B cell (primary cell): Measurements from ENCODE around the gene STX18. TPM values are rescaled to one million over a fixed set of nuclear protein-coding genes. Genes with fewer than 3 reads are reported as not detected.

Source experiments
- ATAC-seq: fragments of 200-7000 bp; cut with Tn5 transposase; one replicate; pipeline ENCODE4 v1.10.0; 2021; ENCODE audit warnings: low read depth, mild to moderate bottlenecking, moderate number of reproducible peaks, moderate library complexity
- CTCF ChIA-PET: fragments of 350-600 bp; sonication (Branson Sonifier 250); formaldehyde crosslinking; loops from one replicate; lab custom pipeline; 2021; ENCODE audit warnings: antibody characterized with exemption, inconsistent platforms; lab: Charles Lee
- POLR2A ChIA-PET: fragments of 350-600 bp; sonication (Branson Sonifier 250); formaldehyde crosslinking; loops from one replicate; lab custom pipeline; 2021; ENCODE audit warnings: antibody characterized with exemption; lab: Charles Lee
- DNase-seq: peaks from one replicate; pipeline ENCODE4 v3.0.0; 2013
- H2AFZ ChIP-seq: 2 replicates; pipeline ENCODE4 v1.6.1; 2012; ENCODE audit warnings: mild to moderate bottlenecking, low read depth, low read length; ENCODE audit not compliant: insufficient read depth, poor library complexity, severe bottlenecking
- H3K27ac ChIP-seq, 2 donors: 1 replicate in 1 of 2; 2 replicates in 1 of 2; pipeline ENCODE4 v1.5.1; 2012 to 2013; ENCODE audit warnings: low read length in 2 of 2, mild to moderate bottlenecking in 2 of 2, moderate library complexity in 1 of 2
- H3K27me3 ChIP-seq, 4 experiments: fragments of 200-600 bp in 1 of 4; sonication (generic) in 1 of 4; replicated peaks in 1 of 4; 1 replicate in 2 of 4; 2 replicates in 2 of 4; pipeline versions ENCODE4 v1.6.1 to v1.7.0; 2013 to 2016; ENCODE audit warnings: low read length in 3 of 4, mild to moderate bottlenecking in 2 of 4, mixed read lengths in 1 of 4, moderate library complexity in 1 of 4; ENCODE audit not compliant: insufficient read depth in 4 of 4, control insufficient read depth in 3 of 4; ENCODE audit errors: control extremely low read depth in 1 of 4
- H3K36me3 ChIP-seq, 2 experiments: replicated peaks in 1 of 2; 1 replicate in 1 of 2; 2 replicates in 1 of 2; pipeline versions ENCODE4 v1.6.1 to v1.7.1; 2013; ENCODE audit warnings: low read length in 1 of 2; ENCODE audit not compliant: insufficient read depth in 2 of 2, control insufficient read depth in 1 of 2; ENCODE audit errors: control extremely low read depth in 1 of 2, extremely low read depth in 1 of 2
- H3K4me1 ChIP-seq, 2 donors: fragments of 200-600 bp in 1 of 2; sonication (generic) in 1 of 2; 1 replicate in 1 of 2; 2 replicates in 1 of 2; pipeline versions ENCODE4 v1.5.1 to v1.6.1; 2013 to 2017; ENCODE audit warnings: low read length in 2 of 2; ENCODE audit not compliant: control insufficient read depth in 2 of 2, insufficient read depth in 2 of 2
- H3K4me2 ChIP-seq: replicated peaks from 2 replicates; pipeline ENCODE3; 2012; ENCODE audit warnings: mild to moderate bottlenecking, low read depth, low read length; ENCODE audit not compliant: poor library complexity, severe bottlenecking
- H3K4me3 ChIP-seq, 5 experiments: fragments of 200-600 bp in 1 of 5; sonication (generic) in 1 of 5; 1 replicate in 3 of 5; 2 replicates in 2 of 5; pipeline versions ENCODE4 v1.5.1 to v1.7.0; 2011 to 2016; ENCODE audit warnings: low read length in 4 of 5, mild to moderate bottlenecking in 4 of 5, low read depth in 2 of 5, control low read depth in 1 of 5, moderate library complexity in 1 of 5; ENCODE audit not compliant: insufficient read depth in 1 of 5; ENCODE audit errors: control extremely low read depth in 1 of 5, extremely low read depth in 1 of 5
- H3K79me2 ChIP-seq: fragments of 200-600 bp; sonication (generic); one replicate; pipeline ENCODE4 v1.6.0; 2016; ENCODE audit warnings: low read length; ENCODE audit not compliant: control insufficient read depth, insufficient read depth
- H3K9ac ChIP-seq: fragments of 200-600 bp; sonication (generic); 2 replicates; pipeline ENCODE4 v1.6.1; 2017; ENCODE audit warnings: mild to moderate bottlenecking, low read length, moderate library complexity
- H3K9me3 ChIP-seq, 3 donors: one replicate each; pipeline versions ENCODE4 v1.6.1 to v1.7.1; 2013; ENCODE audit warnings: low read length in 2 of 3; ENCODE audit not compliant: control insufficient read depth in 2 of 3, insufficient read depth in 1 of 3; ENCODE audit errors: control extremely low read depth in 1 of 3
- H4K20me1 ChIP-seq: 2 replicates; pipeline ENCODE4 v1.6.0; 2012; ENCODE audit warnings: mild to moderate bottlenecking, low read length; ENCODE audit not compliant: insufficient read depth, control insufficient read depth, poor library complexity, severe bottlenecking
- H3K27ac Mint-ChIP-seq: one replicate; pipeline ENCODE4 v1.8.0; 2021; ENCODE audit warnings: mixed read lengths
- H3K27me3 Mint-ChIP-seq: one replicate; pipeline ENCODE4 v1.8.0; 2021; ENCODE audit warnings: mixed read lengths
- H3K4me1 Mint-ChIP-seq: one replicate; pipeline ENCODE4 v1.8.0; 2021; ENCODE audit warnings: mixed read lengths
- H3K4me3 Mint-ChIP-seq: one replicate; pipeline ENCODE4 v1.8.0; 2021; ENCODE audit warnings: mixed read lengths
- H3K9me3 Mint-ChIP-seq: one replicate; pipeline ENCODE4 v1.8.0; 2022; ENCODE audit warnings: mixed read lengths; ENCODE audit not compliant: insufficient read depth
- EZH2 ChIP-seq: IDR thresholded peaks from 2 replicates; pipeline ENCODE4 v1.6.1; 2012; ENCODE audit warnings: borderline replicate concordance, low read depth, mild to moderate bottlenecking, moderate library complexity, low read length; ENCODE audit not compliant: insufficient read depth, poor library complexity, severe bottlenecking
- WGBS: methylation state at CpG from one replicate; pipeline ENCODE4 v1.1.5; 2013; ENCODE audit warnings: missing lambda C conversion rate; ENCODE audit not compliant: insufficient coverage; 5-methylcytosine and 5-hydroxymethylcytosine counted together
- intact Hi-C: fragments of 100-400 bp; cut with micrococcal nuclease; formaldehyde crosslinking; loops from one replicate; pipeline ENCODE4 v1.10.0; 2022
- polyA plus RNA-seq: library from polyadenylated mRNA; depleted of rRNA; stranded (reverse); fragments of >200 nt; gene quantifications from 2 replicates; pipeline ENCODE4 v1.2.3, GENCODE V29; 2012
- total RNA-seq, 2 donors: library from RNA; stranded (reverse); fragments of 120-200 nt in 1 of 2; gene quantifications; 1 replicate in 1 of 2; 2 replicates in 1 of 2; pipeline versions ENCODE4 v1.2.3 to v1.2.4, GENCODE V29; 2013 to 2022
- TF ChIP-seq, protein P1 (sequence below): fragments of 200-600 bp; IDR thresholded peaks from one replicate; pipeline ENCODE4 v1.8.0; 2022; ENCODE audit warnings: antibody characterized with exemption, mild to moderate bottlenecking

The STX18 gene
- total and polyA plus RNA-seq, 2 donors (not counting 1 experiment from before 2014, with no cell fraction given), result 20.3 to 33.6 TPM

DNA sequence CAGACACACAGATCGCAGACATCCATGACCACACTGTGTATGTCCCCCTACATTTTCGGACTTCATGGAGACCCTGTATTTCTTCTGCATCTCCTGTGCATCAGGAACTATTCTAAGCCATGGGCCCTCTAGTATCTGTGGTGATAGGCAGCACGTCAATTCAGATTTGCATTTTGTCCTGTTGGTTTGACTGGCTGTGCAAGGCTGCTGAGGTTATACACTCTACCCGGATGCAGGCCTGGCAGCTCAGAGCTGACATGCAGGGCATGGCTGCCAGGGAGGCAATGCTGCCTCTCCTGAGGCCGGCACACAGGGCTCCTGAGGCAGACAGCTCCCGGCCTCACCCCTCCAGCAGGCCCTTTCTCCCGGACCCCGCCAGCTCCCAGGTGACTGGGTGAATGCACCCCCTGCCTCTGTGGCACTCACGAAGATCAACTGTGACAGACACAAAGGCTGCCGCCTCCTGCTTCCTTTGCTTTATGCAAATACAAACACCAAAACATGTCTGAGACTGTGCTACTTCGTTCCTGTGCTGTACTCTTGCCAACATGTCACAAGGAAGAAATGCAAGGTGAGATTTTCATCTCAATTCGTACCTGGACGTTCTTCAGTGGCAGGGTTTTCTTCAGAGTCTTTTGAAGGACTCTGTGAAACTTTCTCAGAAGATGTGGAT, 103.9 kb downstream of the STX18 start:
- no peaks in the 10 kb centered on the region for H3K4me1 Mint-ChIP-seq
- ATAC-seq (no peak), DNase-seq (no peak)
- H3K9me3 Mint-ChIP-seq, result no peaks in the 10 kb centered on the region
- CTCF ChIA-PET, result no interaction called here
- H3K4me2 ChIP-seq, result no peak overlapping the region
- no peak overlapping the region for H3K27ac ChIP-seq
- 94% methylated on average over 12 of the region's 13 CpGs for WGBS
- intact Hi-C loops, result no loop called here
- H3K4me1 ChIP-seq, result no peaks in the 10 kb centered on the region
- H2AFZ ChIP-seq, result no peak overlapping the region
- H3K27ac Mint-ChIP-seq, result no peak overlapping the region
- no peaks in the 10 kb centered on the region for H3K27me3 ChIP-seq
- H3K27me3 Mint-ChIP-seq, result no peaks in the 10 kb centered on the region
- no peak overlapping the region for H3K9ac ChIP-seq
- no peaks in the 10 kb centered on the region for H3K79me2 ChIP-seq
- no peaks in the 10 kb centered on the region for H3K9me3 ChIP-seq
- no peak overlapping the region for H3K4me3 ChIP-seq
- H4K20me1 ChIP-seq, result no peaks in the 10 kb centered on the region
- POLR2A ChIA-PET, result no interaction called here
- no peak overlapping the region for H3K4me3 Mint-ChIP-seq
- TF ChIP-seq, protein P1, sequence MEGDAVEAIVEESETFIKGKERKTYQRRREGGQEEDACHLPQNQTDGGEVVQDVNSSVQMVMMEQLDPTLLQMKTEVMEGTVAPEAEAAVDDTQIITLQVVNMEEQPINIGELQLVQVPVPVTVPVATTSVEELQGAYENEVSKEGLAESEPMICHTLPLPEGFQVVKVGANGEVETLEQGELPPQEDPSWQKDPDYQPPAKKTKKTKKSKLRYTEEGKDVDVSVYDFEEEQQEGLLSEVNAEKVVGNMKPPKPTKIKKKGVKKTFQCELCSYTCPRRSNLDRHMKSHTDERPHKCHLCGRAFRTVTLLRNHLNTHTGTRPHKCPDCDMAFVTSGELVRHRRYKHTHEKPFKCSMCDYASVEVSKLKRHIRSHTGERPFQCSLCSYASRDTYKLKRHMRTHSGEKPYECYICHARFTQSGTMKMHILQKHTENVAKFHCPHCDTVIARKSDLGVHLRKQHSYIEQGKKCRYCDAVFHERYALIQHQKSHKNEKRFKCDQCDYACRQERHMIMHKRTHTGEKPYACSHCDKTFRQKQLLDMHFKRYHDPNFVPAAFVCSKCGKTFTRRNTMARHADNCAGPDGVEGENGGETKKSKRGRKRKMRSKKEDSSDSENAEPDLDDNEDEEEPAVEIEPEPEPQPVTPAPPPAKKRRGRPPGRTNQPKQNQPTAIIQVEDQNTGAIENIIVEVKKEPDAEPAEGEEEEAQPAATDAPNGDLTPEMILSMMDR, result no peak
- no peak for TF ChIP-seq EZH2
- H3K36me3 ChIP-seq, result peaks cover 6 to 27% of the 10 kb centered on the region in 2 experiments

GRCh38 chr4:4436244-4436823, 105.5 kb downstream of the STX18 start:
- intact Hi-C loops, result no loop called here
- no peak overlapping the region for H3K4me2 ChIP-seq
- H3K27me3 ChIP-seq, result no peaks in the 10 kb centered on the region
- ATAC-seq (no peak), DNase-seq (no peak)
- H3K4me1 ChIP-seq, result no peaks in the 10 kb centered on the region
- no peak overlapping the region for H3K27ac ChIP-seq
- H3K9me3 ChIP-seq, result no peaks in the 10 kb centered on the region
- ChIA-PET CTCF (interaction anchor here (0.9 kb wide), 1 partner anchor 1377 kb away, joined by 3 read pairs; no protein-coding TSS in a partner anchor), POLR2A (no interaction called here)
- no peaks in the 10 kb centered on the region for H3K79me2 ChIP-seq
- H3K4me3 ChIP-seq, result no peak overlapping the region
- Mint-ChIP-seq H3K4me3 (no peak overlapping the region), H3K4me1 (no peaks in the 10 kb centered on the region), H3K27ac (no peak overlapping the region), H3K9me3 (no peaks in the 10 kb centered on the region), H3K27me3 (no peaks in the 10 kb centered on the region)
- peaks cover 5% of the 10 kb centered on the region for H4K20me1 ChIP-seq
- no peak overlapping the region for H2AFZ ChIP-seq
- WGBS, result 94% methylated on average over 2 of the region's 2 CpGs
- TF ChIP-seq EZH2, result no peak
- TF ChIP-seq, protein P1, result no peak
- no peak overlapping the region for H3K9ac ChIP-seq
- H3K36me3 ChIP-seq, result peaks cover 11 to 28% of the 10 kb centered on the region in 2 experiments
